GM12865 (cell line): Measurements from ENCODE around the gene EPS8L2.

Source experiments
- DNase-seq: peaks from one replicate; pipeline ENCODE4 v3.0.0; 2010; ENCODE audit warnings: low read depth
- H3K4me3 ChIP-seq: 2 replicates; pipeline ENCODE4 v1.5.1; 2011; ENCODE audit warnings: mild to moderate bottlenecking, low read depth, low read length, control low read depth
- TF ChIP-seq, protein P1 (sequence below): IDR thresholded peaks from 2 replicates; pipeline ENCODE4 v1.5.1; 2011; ENCODE audit warnings: low read length, control low read depth, low read depth, inconsistent platforms; ENCODE audit not compliant: insufficient read depth; ENCODE audit errors: missing control alignments

EPS8L2 gene

DNA sequence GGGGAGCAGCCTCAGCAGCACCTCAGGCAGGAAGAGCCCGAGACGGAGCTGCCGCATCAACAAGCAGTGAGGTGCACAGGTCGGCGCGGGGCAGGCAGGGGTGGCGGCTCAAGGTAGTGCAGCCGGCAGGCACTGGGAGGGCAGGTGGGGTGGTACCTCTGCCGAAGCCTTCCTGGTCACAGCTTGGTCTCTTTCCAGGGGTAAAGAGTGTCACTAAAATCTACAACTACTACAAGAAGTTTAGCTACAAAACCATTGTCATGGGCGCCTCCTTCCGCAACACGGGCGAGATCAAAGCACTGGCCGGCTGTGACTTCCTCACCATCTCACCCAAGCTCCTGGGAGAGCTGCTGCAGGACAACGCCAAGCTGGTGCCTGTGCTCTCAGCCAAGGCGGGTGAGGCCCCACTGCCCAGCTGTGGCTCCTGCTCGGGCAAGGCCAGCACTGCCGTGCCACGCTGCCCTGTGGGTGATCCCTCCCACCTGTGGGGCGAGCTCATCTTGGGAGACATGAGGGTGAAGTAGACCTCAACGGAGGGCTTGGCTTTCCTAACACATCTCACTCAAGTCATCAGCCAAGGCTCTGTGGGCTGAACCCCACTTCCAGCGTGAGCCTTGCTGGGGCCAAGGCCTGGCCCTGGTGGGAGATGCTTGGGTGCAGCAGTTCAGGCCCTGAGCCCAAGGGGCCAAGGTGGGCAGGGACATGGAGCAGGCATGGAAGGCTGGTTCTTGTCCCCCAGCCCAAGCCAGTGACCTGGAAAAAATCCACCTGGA lies 57.7 kb downstream of the EPS8L2 start:
- TF ChIP-seq, protein P1, sequence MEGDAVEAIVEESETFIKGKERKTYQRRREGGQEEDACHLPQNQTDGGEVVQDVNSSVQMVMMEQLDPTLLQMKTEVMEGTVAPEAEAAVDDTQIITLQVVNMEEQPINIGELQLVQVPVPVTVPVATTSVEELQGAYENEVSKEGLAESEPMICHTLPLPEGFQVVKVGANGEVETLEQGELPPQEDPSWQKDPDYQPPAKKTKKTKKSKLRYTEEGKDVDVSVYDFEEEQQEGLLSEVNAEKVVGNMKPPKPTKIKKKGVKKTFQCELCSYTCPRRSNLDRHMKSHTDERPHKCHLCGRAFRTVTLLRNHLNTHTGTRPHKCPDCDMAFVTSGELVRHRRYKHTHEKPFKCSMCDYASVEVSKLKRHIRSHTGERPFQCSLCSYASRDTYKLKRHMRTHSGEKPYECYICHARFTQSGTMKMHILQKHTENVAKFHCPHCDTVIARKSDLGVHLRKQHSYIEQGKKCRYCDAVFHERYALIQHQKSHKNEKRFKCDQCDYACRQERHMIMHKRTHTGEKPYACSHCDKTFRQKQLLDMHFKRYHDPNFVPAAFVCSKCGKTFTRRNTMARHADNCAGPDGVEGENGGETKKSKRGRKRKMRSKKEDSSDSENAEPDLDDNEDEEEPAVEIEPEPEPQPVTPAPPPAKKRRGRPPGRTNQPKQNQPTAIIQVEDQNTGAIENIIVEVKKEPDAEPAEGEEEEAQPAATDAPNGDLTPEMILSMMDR, result no peak
- H3K4me3 ChIP-seq, result no peak overlapping the region
- DNase-seq, result no peak

DNA sequence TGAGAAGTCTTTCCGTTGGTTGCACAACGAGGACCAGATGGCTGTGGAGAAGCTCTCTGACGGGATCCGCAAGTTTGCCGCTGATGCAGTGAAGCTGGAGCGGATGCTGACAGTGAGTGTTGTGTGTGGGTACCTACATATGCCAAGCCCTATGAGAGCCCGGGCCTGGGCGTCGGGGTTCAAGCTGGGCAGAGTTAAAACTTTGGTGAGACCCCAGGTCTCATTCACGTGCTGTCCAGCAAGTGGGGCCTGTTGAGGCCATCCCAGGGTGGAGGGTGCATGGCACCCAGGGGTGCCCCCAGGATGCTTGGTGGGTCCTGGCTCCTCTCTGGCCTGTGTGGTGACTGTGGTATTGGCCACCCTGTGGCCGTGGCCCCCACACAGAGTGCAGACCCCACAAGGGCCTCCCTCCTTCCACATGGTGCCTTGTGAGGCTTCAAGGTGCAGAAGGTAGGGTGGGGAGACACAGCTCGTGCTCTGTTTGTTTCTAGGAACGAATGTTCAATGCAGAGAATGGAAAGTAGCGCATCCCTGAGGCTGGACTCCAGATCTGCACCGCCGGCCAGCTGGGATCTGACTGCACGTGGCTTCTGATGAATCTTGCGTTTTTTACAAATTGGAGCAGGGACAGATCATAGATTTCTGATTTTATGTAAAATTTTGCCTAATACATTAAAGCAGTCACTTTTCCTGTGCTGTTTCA lies 58.4 kb downstream of the EPS8L2 start:
- TF ChIP-seq, protein P1, result no peak
- DNase-seq, result no peak
- H3K4me3 ChIP-seq, result no peak overlapping the region

DNA sequence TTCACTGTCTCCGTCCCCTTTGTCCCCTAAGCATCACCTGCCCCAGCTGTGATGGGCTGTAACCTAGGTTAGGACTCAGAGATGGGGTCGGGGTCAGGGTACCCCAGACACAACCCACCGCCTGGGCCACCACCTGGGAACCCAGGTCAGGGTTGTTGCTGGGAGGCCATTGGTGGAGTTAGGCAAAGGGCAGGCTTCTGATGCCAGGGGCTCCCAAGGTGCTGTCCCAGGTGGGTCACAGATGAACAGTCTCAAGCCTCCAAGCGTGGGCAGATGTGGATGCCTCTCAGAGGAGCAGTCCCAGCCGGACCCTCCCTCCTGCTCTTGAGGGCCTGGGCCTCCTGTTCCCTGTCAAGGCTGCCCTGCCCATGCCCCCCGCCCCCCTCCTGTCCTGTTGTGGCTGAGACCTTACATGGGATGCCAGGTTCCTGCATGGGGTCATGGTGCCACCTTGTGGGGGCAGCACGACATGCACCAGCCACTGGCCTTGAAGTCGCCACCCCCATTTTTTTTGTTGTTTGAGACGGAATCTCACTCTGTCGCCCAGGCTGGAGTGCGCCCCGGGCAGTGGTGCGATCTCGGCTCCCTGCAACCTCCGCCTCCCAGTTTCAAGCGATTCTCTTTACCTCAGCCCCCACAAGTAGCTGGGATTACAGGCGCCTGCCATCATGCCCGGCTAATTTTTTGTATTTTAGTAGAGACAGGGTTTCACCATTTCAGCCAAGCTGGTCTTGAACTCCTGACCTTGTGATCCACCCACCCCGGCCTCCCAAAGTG lies 59.2 kb downstream of the EPS8L2 start:
- no peak overlapping the region for H3K4me3 ChIP-seq
- DNase-seq, result peak; percentile 79
- TF ChIP-seq, protein P1, result peak; percentile 71

DNA sequence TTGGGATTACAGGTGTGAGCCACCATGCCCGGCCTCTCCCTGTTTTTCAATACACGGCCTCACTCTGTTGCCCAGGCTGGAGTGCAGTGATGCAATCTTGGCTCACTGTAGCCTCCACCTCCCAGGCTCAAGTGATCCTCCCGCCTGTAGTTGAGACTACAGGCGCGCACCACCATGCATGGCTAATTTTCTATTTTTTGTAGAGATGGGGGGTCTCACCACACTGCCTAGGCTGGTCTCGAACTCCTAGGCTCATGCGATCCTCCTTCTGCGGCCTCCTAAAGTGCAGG lies 59.7 kb downstream of the EPS8L2 start:
- TF ChIP-seq, protein P1, result no peak
- DNase-seq, result no peak
- H3K4me3 ChIP-seq, result no peak overlapping the region

DNA sequence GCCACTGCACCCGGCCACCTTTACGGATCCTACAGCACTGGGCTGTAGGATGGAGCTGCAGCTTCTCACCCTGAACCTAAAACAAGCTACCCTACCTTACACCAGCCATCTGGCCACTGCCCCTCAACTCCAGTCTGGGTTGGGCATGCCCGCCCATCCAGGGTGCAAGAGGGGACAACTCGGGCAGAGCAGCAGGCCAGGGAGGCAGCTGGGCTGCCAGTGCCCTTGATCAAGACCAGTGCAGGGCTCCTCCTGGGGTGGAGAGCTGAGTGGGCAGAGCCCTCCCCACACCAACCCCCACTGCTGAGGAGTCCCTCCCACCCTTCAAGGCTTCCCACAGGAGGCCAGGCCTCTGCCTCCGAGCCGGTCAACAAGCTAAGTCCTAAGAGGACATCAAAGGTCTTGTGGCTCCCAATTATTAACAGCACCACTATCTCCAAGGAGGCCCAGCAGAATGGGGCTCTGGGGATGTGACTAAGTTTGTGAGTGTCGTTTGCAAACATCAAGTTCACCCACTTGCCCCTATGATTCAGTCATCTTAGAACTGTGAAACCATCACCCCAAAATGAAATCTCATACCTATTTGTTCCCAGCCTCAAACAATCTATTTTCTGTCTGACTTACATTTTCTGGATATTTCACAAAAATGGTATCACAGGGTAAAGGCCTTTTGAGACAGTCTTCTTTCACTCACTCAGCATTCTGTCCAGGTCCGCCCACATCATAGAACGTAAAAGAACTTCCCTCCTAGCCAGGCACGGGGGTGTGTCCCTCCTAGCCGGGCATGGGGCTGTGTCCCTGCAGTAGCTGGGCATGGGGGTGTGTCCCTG lies 60.3 kb downstream of the EPS8L2 start:
- TF ChIP-seq, protein P1, result no peak
- H3K4me3 ChIP-seq, result no peak overlapping the region
- DNase-seq, result no peak

DNA sequence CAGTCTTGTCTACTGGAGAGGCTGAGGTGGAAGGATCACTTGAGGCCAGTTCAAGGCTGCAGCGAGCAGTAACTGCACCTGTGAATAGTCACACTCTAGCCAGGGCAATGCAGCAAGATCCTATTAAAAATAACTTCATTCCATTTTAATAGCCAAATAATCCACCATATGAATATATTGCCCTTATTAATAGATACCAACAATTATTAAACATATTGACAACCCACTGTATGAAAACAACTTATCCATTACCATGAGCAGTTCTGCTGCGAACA lies 60.8 kb downstream of the EPS8L2 start:
- DNase-seq, result no peak
- no peak overlapping the region for H3K4me3 ChIP-seq
- TF ChIP-seq, protein P1, result no peak
